Thyroid gland (tissue), 4 donors: ENCODE measurements around the gene IL17B. TPM values are rescaled to one million over a fixed set of nuclear protein-coding genes. Genes with fewer than 3 reads are reported as not detected.

Source experiments
- DNase-seq, 2 donors: peaks; one replicate each; pipeline ENCODE4 v3.0.0-alpha.2; 2019
- H3K27ac ChIP-seq, 3 donors: fragments of 200-600 bp; sonication (generic); 1 replicate in 2 of 3; 2 replicates in 1 of 3; pipeline ENCODE4 v1.5.1; 2016 to 2019; ENCODE audit warnings: mild to moderate bottlenecking in 1 of 3, moderate library complexity in 1 of 3
- H3K27me3 ChIP-seq: fragments of 200-600 bp; sonication (generic); one replicate; pipeline ENCODE4 v1.5.1; 2019
- H3K36me3 ChIP-seq, 2 donors: fragments of 200-600 bp; sonication (generic); one replicate each; pipeline ENCODE4 v1.5.1; 2016 to 2019
- H3K4me1 ChIP-seq, 2 donors: fragments of 200-600 bp; sonication (generic); one replicate each; pipeline ENCODE4 v1.5.1; 2017 to 2019
- H3K4me3 ChIP-seq, 3 donors: fragments of 200-600 bp; sonication (generic); replicated peaks in 1 of 3; 1 replicate in 2 of 3; 2 replicates in 1 of 3; pipeline ENCODE4 v1.5.1; 2016; ENCODE audit warnings: mild to moderate bottlenecking in 1 of 3
- H3K9me3 ChIP-seq: fragments of 200-600 bp; sonication (generic); one replicate; pipeline ENCODE4 v1.5.1; 2017
- CTCF ChIP-seq, 6 experiments: fragments of 200-600 bp in 3 of 6; fragments of 450-650 bp in 3 of 6; sonication (generic) in 3 of 6; IDR thresholded peaks; one replicate each; pipeline ENCODE4 v1.5.1; 2016 to 2019; ENCODE audit warnings: antibody characterized with exemption in 6 of 6, mild to moderate bottlenecking in 2 of 6, inconsistent platforms in 1 of 6, moderate library complexity in 1 of 6
- POLR2A ChIP-seq, 2 donors: fragments of 450-650 bp; IDR thresholded peaks; one replicate each; pipeline ENCODE4 v1.6.1; 2017; ENCODE audit warnings: antibody characterized with exemption in 2 of 2, mild to moderate bottlenecking in 2 of 2, moderate library complexity in 1 of 2
- WGBS, 2 donors: methylation state at CpG; one replicate each; pipeline ENCODE4 v1.1.5; 2017; 5-methylcytosine and 5-hydroxymethylcytosine counted together
- intact Hi-C: fragments of 100-400 bp; cut with DNase I; formaldehyde crosslinking; loops from one replicate; pipeline ENCODE4 v1.15.1; 2023
- total RNA-seq, 4 donors: library from RNA; depleted of rRNA; stranded (reverse); fragments of >200 nt; gene quantifications; one replicate each; pipeline ENCODE4 v1.2.3, GENCODE V29; 2016

IL17B gene
- total RNA-seq, 4 donors from 2014 or later = 1.7 TPM; not detected in 3

DNA sequence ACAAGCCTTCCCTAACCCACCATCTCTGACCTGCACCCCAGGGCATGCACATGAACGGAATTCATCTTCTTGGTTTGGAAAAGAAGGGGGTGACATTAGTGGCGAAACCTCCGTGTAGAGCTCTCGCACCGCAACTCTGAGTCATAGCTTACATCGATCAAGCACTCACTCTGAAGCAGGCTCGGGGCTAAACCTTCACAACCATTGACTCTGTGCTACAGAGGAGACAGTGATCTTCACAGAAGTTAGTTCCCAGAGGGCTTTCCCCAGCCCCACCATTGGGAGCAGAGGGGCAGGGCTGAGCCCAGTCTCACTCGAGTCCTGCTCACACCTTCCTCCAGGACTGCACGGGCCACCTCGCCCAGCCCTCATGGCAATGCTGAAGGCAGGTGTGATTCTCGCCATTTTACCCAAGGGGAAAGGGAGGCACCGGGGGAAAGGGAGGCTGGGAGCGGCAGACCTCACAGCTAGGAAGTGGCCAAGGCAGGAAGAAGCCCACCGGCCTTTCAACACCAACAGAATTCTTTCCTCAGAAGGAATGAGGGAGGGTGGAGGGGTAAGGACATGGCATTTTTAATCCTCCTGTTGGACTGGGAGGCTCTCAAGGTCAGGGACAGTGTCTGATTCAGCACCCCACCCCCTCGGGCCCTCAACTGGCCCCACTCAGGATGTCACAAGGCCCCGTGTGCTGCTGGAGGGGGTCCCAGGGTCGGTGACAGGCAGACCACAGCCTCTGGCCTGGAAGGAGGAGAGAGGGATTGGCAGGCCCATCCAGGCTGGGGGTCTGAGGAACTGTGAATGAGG lies 25.9 kb upstream of the IL17B start:
- no peaks in the 10 kb centered on the region for H3K27me3 ChIP-seq
- no peak for TF ChIP-seq POLR2A (IDR thresholded peaks at IDR 0.05)
- TF ChIP-seq CTCF (IDR thresholded peaks at IDR 0.05) = no peak
- DNase-seq = no peak
- H3K4me1 ChIP-seq = peaks cover 0 to 7% of the 10 kb centered on the region in 2 donors
- no peaks in the 10 kb centered on the region for H3K9me3 ChIP-seq
- intact Hi-C loops = no loop called here
- H3K27ac ChIP-seq = peak overlapping the region in 2 of 3 donors; percentile 1 to 49
- H3K36me3 ChIP-seq = no peaks in the 10 kb centered on the region
- no peak overlapping the region for H3K4me3 ChIP-seq
- 71 to 75% methylated on average over 12 to 15 of the region's 17 CpGs for WGBS, 2 donors

DNA sequence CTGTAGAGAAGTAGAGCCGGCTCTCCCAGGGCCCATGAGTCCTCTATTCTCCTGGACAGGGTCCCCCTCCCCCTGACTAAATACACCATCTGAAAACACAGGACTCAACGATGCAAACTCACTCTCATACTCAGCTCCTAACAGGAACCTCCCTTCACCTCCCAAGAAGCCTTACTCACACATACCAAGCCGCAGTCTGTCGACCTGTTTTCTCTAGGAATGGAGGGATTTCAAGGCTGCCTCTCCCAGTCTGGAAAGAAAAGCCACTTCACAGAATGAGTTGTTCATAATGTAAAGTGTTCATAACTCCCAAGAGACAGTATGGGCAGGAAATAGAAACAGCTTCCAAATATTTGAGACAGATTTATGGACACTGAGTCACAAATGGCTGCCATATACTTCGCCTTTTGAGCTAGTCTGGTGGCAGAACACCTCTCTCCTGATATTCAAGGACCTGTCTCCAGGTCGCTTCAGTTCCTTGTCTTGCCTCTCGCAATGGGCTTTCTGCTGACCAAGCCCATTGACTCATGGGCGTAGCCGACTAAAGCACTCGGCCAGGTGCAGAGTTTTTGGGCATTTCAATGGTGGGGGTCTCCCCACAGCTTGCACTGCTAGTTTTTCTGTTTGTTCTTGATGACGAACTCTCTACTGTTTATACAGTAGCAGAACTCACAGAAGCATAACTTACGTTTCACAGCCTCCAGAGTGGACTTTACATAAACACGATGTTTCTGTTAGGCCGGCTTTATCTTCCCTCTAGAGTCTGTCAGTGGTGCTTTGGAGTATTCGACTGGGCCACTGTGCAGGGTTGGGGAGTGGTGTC lies 25.0 kb upstream of the IL17B start:
- no peak for TF ChIP-seq CTCF (IDR thresholded peaks at IDR 0.05)
- no peak for TF ChIP-seq POLR2A (IDR thresholded peaks at IDR 0.05)
- 47 to 57% methylated on average over 15 of the region's 15 CpGs for WGBS, 2 donors
- H3K4me1 ChIP-seq = peaks cover 0 to 7% of the 10 kb centered on the region in 2 donors

DNA sequence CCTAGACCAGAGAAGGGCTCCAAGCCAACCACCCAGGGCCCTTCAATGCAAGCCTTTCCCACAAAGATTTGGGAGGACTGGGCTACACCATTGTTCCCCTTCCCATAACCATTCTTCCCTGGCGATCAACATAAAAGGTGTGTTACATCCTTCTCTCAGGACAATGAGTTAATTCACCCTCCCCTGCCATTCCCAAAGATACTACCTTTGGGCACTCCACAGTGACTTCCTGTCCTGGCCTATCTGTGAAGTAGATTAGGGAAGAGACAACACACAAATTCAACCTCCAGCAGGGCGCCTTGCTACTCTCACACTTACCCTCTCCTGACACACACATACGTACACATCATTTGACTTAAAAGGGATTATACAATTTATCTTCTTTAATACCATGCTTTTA lies 23.2 kb upstream of the IL17B start:
- 96 to 97% methylated on average over 3 of the region's 3 CpGs for WGBS, 2 donors
- Histone ChIP-seq H3K27ac (no peak overlapping the region), H3K36me3 (no peaks in the 10 kb centered on the region), H3K4me1 (peaks cover 0 to 7% of the 10 kb centered on the region in 2 donors), H3K9me3 (no peaks in the 10 kb centered on the region), H3K4me3 (no peak overlapping the region), H3K27me3 (no peaks in the 10 kb centered on the region)
- intact Hi-C loops = no loop called here
- no peak for DNase-seq
- TF ChIP-seq POLR2A (IDR thresholded peaks at IDR 0.05) = no peak
- TF ChIP-seq CTCF (IDR thresholded peaks at IDR 0.05) = no peak

More for the DNA sequence above, 25.0 kb upstream of the IL17B start:
- no peak for DNase-seq
- Histone ChIP-seq H3K27me3 (no peaks in the 10 kb centered on the region), H3K4me3 (no peak overlapping the region), H3K9me3 (no peaks in the 10 kb centered on the region), H3K36me3 (no peaks in the 10 kb centered on the region), H3K27ac (peak overlapping the region in 1 of 3 donors; percentile 2)
- intact Hi-C loops = no loop called here

DNA sequence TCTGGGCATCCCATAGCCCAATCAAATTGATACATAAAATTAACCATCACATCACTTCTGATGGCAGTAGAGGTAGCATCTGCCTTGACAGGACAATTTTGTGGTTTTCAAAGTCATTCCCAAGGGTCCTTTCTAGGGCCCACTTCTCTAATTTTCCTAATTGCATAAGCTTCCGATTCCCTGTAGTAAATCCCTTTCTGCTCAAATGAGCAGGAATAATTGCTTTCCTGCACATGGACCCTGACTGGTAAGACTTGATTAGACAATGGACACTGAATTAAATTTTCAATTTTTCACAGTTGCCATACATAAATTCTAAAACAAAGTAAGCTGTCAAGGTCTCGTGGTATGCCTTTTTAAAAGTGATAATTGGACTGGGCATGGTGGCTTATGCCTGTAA lies 22.0 kb upstream of the IL17B start:
- H3K9me3 ChIP-seq = no peaks in the 10 kb centered on the region
- no peaks in the 10 kb centered on the region for H3K27me3 ChIP-seq
- no peaks in the 10 kb centered on the region for H3K36me3 ChIP-seq
- H3K4me3 ChIP-seq = no peak overlapping the region
- WGBS, 2 donors = 95% methylated on average over 2 of the region's 2 CpGs
- no peak for DNase-seq
- H3K27ac ChIP-seq = no peak overlapping the region
- TF ChIP-seq POLR2A (IDR thresholded peaks at IDR 0.05) = no peak
- no peak for TF ChIP-seq CTCF (IDR thresholded peaks at IDR 0.05)
- peaks cover 0 to 7% of the 10 kb centered on the region in 2 donors for H3K4me1 ChIP-seq
- intact Hi-C loops = no loop called here

- no peak overlapping the region for H3K27ac ChIP-seq
- intact Hi-C loops = no loop called here
Observed at GRCh38 chr5:149400304-149400703, 21.2 kb upstream of the IL17B start.

More at GRCh38 chr5:149400304-149400703, 21.2 kb upstream of the IL17B start:
- Histone ChIP-seq H3K4me1 (peaks cover 0 to 7% of the 10 kb centered on the region in 2 donors), H3K4me3 (no peak overlapping the region), H3K9me3 (no peaks in the 10 kb centered on the region), H3K27me3 (no peaks in the 10 kb centered on the region), H3K36me3 (no peaks in the 10 kb centered on the region)
- no peak for DNase-seq
- TF ChIP-seq CTCF (IDR thresholded peaks at IDR 0.05) = no peak
- no peak for TF ChIP-seq POLR2A (IDR thresholded peaks at IDR 0.05)
- WGBS, 2 donors = 54 to 76% methylated on average over 4 to 6 of the region's 6 CpGs
